ENCODE data around the gene PPRC1.

GRCh38 chr10:102135956-102136526 is 3.2 kb downstream of the PPRC1 start:
- TF ChIP-seq POLR2A (IDR thresholded peaks at IDR 0.05) (no peak), CTCF (IDR thresholded peaks at IDR 0.05) (no peak)

Data from testis (tissue), 2 donors.